Endothelial cell of hepatic sinusoid (primary cell): ENCODE results near the gene OTX1.
"Not testable (repeated sequence)": the region's sequence is repeated elsewhere in the genome, so short reads cannot be mapped to it uniquely, and the experiment has no call there.

Experiments used
- in situ Hi-C: cut with HindIII; loops from 2 replicates; pipeline ENCODE4 v1.10.0; 2017; ENCODE audit warnings: low sequenced_read_pairs

The OTX1 gene

DNA sequence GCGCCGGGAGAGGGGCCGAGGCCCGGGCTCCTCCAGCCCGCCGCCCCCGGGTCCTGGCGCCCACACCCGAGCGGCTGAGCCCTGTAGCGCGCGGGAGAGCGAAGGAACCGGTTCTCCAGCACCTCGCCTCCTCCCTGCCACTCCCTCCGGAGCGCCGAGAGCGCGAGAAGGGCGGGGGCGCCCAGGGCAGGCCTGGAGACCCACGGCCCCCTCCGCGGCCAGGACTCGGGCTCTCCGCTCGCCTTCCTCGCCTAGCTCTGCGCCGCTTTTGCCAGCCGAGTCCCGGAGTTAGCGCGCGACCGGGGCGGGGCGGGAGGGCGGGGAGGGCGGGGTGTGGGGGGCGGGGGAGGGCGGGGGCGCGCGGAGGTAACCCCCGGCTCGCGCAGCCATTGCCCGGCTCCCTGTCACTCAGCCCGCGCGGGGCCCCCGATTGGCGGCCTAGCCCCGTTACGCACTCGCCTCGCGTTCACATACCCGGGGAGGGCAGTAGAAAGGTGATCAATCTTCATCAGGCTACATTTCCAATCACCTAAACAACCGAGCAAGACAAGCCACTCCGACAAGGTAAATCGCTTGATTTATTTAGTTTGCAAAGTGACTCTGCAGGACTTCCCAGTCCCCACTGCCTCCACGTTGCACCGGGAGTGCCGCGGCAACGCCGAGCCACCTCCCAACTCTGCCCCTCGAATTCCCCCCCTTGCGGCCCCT lies at the start of gene OTX1:
Gene OTX1 (plus strand): TSS at position 497 of the 708 bp plus-strand sequence. CDS start 2,161 bp downstream, outside the sequence.
- in situ Hi-C loops = no loop called here

DNA sequence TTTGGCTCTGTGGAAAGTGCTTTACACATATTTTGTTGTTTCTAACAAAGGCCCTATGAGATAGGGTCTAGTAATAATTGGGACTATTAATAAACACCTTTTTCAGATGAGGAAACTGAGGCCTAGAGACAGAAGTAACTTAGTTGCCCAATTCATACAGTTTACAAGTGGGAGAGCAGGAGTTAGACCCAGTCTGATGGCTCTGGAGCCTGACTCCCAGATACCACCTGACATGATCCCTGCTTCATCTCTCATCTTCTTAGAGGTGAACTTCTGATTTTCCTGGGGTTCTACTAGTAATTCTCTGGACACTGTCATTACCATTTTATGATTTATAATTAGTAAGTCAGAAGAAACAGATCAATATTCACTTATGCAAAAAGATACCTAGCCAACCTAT lies 49.1 kb upstream of the OTX1 start:
- in situ Hi-C loops = no loop called here

DNA sequence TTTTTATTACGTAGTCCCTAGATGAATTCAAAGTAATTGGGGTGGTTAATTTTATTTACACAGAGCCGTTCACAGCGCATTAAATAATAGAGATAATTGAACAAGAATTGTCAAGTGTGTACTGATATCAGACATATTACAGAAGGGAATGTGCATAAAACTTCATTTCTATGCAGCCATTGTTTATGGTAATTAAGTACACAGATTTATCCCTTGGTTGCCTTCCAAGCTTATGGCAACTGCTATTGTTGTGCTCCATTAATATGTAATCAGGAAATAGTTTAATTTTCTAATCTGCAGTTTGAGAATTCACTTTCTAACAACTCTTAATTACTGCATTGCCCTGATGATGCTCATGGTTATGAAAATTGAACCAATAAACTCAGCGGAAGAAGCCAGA lies 47.3 kb upstream of the OTX1 start:
- in situ Hi-C loops = no loop called here

DNA sequence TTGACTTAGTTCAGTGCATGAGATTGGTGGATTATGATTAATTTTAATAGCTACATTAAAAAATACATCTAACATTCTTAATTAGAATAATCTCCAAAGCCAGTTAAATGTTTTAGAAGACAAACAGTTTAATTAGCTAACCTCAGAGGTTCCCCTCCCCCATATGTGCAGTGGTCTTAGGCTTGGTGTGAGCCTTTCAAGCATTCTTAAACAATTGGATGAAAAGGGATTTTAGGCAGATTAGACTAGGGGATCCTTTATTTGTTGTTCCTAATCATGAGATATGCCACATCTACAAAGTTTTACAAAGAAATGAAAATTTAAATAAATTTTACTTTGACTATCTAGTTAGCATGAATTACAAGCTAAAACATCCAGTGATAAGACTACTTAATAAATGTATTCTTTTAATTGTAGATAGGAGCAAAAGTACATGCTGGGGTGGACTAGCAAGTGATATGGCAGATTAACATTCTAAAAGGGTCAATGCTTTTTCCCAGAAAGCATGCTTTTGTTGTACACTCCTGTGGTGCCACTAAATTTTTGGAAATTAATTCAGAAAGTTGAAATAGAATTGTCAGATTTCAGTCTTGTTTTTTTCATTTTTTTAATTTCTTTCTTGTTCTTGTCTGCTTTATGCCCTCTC lies 42.7 kb upstream of the OTX1 start:
- in situ Hi-C loops = no loop called here

DNA sequence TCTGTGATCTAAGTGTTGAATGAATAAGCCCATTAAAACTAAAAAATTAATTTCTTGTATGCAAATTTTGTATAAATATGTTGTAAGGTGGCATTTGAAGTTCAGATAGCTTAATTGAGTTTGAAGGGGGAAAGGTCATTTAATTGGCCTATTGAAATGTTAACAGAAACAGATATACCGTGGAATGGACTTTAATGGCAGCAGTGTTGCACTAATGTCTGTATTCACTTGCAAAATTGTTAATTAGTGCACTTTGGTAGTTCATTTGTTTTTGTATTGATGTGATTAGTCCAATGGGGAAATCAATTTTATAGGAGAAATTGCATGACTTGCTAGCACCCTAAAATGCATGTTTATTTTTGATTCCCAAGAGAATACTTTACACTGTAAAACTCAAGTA lies 41.8 kb upstream of the OTX1 start:
- in situ Hi-C loops = no loop called here

DNA sequence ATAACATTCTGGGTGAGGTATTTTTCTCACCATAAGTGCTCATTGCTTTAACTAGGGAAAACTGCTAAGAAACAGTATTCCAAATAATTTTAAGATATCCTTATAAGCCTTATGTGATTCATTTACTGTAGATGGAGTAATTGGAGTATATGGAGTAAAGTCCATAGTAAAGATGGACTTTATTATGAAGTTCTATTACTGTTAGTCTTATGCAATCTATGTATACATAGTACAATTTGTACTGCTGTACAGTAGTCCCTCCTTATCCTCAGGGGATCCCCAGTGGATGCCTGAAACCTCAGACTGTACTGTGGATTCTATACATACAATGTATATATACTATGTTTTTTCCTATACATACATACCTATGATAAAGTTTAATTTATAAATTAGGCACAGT lies 41.1 kb upstream of the OTX1 start:
- in situ Hi-C loops = no loop called here

DNA sequence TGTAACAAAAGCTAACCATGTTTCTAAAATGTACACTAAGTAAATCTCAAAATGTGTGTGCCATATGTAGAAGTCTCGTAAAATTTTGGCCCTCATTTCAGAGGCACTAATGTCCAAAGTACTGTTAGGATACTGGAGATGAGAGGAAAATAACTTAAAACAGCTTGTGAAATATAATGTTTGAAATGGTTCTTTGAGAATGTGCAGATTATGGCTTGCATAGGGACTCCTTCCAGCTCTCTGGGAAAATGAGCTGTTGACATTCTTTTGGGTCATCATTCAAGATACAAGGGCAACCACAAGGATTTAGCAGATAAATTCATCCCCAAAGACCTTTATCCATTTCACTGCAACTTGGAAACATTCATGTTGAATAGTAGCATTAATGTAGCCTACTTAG lies 38.1 kb upstream of the OTX1 start:
- in situ Hi-C loops = no loop called here

DNA sequence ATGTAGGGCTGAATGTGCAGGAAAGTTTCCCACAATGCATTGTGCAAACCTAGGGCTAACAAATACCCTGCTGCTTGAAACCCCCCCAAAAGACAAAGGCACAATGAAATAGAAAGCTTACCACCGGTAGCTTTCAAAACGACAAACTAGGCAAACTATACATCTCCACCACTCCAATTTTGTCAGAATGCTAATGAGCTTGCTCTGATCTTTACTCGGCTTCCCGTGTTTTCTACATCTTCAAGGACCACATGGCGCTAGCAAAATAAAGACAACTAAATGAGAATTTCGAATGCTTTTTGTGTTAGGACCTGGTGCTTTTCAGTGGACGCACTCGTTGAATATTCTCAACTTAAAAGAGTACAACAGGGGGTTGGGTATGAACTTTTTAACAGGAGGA lies 37.2 kb upstream of the OTX1 start:
- in situ Hi-C loops = no loop called here

DNA sequence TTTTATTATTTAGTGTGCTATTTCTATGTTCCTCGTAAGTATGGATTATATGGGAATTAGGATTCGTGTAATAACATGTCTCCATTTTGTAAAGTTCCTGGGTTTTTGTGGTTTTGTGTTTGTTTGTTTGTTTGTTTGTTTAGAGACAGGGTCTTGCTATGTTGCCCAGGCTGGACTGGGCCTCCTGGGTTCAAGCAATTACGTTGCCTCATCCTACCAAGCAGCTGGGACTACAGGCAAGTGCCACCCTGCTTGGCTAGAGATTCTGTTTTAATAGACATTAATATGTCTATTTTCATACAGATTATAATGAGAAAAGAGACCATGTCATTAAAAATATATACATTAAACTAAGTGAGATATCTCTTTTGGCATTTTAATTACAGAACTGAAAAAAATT lies 35.2 kb upstream of the OTX1 start:
- in situ Hi-C loops = no loop called here

DNA sequence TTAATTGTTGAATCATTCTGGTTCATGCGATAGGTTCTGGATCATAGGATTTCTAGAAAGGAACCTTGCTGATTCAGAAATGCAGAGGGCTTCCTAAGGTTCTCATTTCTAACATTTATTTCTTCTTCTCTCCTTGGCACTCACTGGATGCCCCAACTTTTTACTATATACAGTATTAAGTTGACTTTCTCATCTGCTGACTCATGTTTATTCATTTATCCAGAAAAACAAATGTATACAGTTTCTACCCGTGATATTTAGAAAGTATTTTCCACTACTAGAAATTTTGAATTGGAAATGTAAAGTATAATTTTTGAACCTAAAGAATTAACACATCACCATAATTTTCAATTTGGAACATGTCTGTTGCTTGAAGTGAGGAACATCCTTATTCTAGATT lies 32.2 kb upstream of the OTX1 start:
- in situ Hi-C loops = no loop called here

DNA sequence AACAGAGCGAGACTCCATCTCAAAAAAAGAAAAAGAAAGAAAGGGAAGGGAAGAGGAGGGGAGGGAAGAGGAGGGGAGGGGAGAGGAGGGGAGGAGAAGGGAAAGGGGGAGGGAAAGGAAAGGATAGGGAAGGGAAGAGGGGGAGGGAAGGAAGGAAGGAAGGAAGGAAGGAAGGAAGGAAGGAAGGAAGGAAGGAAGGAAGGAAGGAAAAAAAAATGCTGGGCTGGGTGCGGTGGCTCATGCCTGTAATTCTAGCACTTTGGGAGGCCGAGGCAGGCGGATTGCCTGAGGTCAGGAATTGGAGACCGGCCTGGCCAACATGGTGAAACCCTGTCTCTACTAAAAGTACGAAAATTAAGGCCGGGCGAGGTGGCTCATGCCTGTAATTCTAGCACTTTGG lies 30.9 kb upstream of the OTX1 start:
- in situ Hi-C loops = not testable (repeated sequence)

DNA sequence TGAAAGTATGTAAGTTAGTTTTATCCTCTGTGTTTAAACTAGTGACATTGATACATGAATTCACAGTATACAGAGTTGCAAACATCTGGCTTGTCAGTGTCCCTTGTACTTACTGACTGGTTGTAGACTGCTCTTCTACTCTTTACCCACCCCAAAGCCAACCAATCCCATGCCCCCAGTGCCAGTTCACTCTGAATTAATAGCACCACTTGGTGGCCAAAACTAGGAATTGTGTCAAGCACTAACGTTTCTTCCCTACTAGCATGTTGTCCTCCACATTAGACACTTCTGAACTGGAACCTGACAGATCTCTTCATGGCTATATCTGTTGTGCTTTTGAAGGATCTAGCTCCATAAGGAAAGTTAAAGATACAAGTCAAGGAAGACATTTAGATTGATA lies 27.2 kb upstream of the OTX1 start:
- in situ Hi-C loops = no loop called here

DNA sequence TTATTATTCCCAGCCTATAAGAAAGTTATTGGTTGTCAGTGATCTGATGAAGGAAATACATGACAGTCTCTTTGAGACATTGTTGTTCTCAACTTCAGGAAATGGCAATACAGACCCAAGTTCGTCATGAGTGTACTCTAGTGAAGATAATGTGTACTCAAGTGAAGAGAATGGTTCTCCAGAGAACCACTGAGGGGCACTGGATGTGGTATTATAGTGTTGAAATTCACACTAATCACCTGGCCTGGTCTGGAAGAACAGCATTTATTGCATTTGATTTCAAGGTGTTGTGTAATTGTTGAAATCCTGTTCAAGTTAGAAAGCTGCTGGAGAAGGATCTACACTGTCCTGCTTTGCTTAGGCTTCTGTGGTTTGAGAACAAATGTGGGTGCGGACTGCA lies 23.4 kb upstream of the OTX1 start:
- in situ Hi-C loops = no loop called here

DNA sequence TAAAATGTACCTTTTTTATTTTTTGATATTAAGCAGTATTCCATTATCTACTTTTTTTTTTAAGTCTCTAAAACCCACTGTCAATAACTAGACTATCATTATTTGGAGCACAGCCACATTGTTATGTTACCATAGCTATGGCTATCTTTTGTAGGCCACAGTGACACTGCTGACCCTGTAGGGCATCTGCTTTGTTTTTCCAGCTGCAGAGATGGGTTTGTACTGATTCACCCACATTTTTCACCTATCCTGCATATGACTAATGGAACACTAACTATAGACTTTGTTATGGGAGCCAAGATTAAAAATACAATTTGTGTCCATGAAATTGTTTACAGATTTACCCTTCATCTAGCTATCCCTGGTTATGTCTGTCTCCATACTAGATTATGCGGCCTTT lies 21.6 kb upstream of the OTX1 start:
- in situ Hi-C loops = no loop called here

DNA sequence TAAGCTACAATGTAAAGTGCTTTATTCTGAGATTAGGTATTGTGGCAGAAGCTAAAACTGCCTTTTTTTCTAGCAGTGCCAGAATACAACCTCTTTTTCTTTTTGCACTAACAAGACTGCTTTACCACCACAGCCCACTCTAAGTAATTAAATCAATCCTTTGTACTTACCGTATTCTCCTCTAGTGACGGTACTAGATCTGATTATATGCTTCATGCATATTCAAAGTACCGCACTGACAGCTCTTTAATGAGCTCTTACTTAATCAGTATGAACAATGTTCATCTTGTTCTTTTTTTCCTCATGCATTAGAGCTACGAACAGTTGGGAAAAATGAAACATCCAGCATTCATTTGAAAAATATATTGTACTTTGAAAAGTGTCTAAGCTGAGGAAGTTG lies 16.1 kb upstream of the OTX1 start:
- in situ Hi-C loops = no loop called here

DNA sequence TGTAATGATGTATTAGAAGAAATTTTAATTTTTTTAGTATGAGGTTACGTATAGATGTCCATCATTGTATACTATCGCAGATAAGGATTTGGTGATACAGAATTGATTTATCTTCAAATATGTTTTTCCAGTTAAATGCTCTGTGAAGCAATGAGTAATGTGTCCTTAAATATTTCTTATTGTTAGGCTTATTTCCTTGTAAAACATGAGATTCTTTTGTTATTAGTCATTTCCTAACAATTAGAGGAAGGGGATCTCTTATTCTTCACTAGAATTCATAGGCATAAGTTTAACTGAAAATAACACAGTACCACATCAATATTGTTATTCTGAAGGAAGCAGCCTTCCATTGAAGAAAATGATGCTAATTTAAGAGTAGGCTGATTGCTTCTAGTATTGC lies 15.5 kb upstream of the OTX1 start:
- in situ Hi-C loops = no loop called here

DNA sequence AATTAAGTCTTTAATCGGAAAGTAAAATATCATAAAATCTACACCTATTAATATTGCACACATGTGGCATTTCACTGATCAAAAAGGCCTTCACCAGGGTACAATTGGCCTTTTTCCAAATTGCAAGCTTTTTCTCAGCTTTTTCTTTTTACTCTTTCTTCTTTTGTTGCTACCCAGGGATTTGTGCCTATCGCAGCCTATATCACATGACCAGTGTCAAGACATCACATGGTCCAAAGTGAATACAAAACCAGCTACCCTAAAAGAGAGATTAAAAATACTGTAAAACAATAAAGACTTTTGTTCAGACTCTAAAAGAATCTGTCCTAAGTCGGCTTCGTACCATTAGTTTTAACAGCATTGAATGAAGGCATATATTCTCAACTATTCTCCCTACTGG lies 15.0 kb upstream of the OTX1 start:
- in situ Hi-C loops = no loop called here

DNA sequence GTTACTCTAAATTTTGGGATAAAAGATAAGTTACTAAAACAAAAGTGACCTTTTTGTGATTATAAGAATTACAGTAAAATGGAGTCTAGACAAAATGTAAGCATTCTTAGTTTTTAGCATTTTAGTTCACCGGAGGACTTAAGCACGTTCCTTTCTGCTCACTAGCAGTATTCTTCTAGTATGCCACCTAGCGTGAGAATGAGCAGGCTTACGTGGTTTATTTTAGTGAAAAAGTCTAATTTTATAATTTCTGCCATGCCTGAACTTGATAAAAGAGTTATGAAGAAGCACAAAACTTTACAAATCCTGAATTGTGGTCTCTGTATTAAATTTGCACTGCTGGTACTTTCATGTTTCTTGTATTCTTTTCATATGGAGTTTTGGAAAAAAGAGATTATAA lies 12.6 kb upstream of the OTX1 start:
- in situ Hi-C loops = no loop called here

DNA sequence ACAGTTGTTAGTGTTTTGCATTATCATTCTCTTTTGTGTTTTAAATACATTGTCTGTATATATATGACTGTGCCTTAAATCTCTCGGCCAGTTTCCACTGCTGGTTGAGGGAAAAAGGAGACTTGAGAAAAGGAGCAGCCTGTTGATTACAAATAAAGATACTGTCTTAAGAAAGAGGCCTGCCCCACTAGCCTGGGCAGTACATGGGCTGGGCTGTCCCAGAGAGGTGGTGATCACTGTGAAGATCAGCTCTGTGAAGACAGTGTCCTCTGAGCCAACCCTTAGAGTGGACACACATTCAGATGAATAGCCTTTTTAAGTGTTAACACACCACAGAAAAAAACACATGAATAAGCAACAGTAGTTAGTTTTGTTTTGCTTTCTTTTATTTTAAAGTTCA lies 10.0 kb upstream of the OTX1 start:
- in situ Hi-C loops = no loop called here

DNA sequence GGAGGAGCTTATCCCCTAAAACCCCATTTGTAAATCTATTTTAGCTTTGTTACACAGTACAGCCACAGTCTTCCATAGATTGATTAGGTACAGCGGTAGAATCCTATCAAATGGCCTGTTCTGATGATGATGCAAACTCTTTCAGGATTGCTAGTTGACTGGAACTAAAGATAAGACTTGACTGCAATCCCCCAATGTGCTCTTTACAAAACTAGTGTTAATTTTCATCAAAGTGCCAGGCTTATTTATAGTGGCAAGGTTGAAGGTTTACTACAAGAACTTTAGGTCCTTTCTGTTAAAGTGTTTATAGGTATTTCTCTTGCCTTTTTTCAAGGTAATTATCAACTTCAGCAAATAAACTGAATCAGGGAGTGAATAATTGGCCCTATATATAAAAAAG lies 9.0 kb upstream of the OTX1 start:
- in situ Hi-C loops = no loop called here

DNA sequence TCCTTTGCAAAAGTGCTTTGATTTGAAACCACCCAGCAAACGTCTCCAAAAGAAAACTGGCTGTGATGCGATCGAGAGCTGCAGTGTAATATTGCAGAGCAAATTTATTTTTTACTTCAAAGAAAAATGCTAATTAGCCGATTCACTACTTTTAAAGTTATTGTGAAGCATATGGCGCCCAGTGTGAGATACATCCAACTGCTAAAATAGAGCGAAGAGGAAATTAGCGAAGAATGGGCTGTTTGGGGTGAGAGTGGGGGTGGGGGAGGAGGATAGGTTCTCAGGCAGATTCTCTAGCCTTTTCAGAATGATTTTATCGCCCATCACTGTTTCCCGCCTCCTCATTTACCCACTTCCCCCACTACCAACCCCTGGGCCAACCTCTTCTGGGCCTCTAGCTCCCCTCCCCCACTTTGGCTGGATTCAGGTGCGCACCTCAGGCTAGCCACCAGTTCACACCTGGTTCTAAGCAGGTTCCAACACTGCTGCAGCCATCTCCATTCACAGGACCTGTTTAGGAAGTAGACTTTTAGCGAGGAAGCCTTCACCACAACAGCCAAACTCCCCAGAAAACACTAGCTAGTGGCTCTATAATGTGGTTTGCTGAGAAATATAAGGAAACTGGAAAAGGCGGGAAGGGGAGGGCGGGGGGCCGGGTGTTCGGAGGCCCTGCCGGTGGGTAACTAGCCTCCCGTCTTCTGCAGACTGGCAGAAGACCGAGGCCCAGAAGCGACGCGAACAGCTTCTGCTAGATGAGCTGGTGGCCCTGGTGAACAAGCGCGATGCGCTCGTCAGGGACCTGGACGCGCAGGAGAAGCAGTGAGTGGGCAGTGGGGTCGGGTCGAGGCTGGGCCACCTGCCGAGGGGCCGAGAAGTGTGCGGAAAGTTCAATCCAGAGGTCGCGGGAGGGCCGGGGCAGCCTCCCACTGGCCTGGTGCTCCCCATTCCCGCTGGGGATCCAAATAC lies 6.0 kb upstream of the OTX1 start:
- in situ Hi-C loops = no loop called here

DNA sequence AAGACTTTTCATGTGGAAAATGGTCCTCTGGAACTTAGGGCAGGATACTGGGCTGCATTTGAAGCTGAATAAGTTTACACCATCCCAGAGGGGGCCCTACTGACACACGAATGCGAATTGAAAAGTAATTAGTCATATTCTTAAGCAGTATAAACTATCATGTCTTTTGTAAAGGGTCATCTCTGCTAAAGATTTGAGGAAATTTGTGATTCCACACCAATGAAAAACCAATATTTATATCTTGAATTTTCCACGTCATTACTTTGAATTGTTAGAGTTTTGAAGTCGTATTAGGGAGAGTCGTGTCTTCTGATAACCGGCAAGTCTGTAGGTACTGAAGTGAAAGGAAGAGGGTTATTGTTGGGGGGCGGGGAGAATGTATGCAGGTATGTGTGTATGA lies 4.1 kb upstream of the OTX1 start:
- in situ Hi-C loops = no loop called here
